AG04449 (cell line): ENCODE measurements around the gene ABCE1.
A peak's percentile ranks its signal among the peaks of the same experiment; 100 is the strongest.

ENCODE experiments used
- CTCF ChIA-PET: fragments of 350-600 bp; formaldehyde crosslinking; extraction: SDS; loops from one replicate; lab custom pipeline; 2021; ENCODE audit warnings: antibody characterized with exemption; lab: Yijun Ruan, JAX
- POLR2A ChIA-PET: fragments of 400-600, 350-600 bp; formaldehyde crosslinking; extraction: SDS; loops from one replicate; lab custom pipeline; 2020; ENCODE audit warnings: antibody characterized with exemption, inconsistent platforms; lab: Yijun Ruan, JAX
- DNase-seq: peaks from one replicate; pipeline ENCODE4 v3.0.0-alpha.2; 2010; ENCODE audit warnings: low read depth, low spot score
- H3K4me3 ChIP-seq: 2 replicates; pipeline ENCODE4 v1.5.1; 2011; ENCODE audit warnings: low read depth, mild to moderate bottlenecking, control low read depth, low read length
- TF ChIP-seq, protein P1 (sequence below): IDR thresholded peaks from one replicate; pipeline ENCODE4 v1.5.1; 2011; ENCODE audit warnings: mild to moderate bottlenecking, moderate library complexity, low read length, control low read depth, inconsistent platforms; ENCODE audit not compliant: insufficient read depth; ENCODE audit errors: missing control alignments

Gene ABCE1

DNA sequence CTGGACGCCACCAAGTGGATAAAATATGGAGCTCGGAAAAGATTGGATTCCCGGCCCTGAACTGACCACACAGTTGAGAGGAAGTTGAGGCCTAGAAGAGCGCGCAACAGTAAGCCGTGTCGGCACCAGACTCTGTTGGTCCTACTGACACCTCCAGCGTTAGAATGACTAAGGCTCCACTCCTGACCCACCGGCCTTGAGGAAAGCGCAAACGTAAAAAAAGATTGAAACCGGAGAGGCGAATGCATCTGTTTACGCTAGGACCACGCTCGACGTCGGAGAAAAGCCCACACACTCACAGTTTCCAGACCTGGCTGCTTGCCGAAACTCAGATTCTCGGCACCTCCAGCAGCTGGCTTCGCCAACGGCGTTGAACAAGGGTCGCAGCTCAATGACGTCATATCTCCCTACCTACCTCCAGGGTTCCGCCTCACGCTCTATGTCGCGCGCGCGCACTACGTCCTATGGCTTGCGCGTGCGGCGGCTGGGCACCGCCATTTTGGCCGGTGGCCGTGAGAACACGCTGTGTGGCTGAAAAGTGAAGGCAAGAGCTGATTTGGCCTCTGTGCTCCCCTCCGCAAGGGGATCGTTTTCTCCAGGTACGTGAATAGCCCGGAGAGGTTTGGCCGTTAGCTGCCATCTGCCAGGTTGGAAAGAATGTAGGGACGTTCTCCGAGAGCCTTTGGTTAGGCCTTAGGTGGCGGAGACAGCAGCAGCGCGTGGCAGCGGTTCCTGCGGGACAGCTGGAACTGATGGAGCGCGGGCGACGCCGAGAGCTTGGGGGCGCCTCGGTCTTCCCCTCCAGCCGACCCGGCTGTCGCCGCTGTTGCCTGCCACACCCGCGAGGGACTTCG is at the start of gene ABCE1, which contains the start of gene ANAPC10:
ABCE1 (plus strand) TSS at position 491 of the 854 bp plus-strand sequence. CDS start 6,102 bp downstream, outside the sequence.
ANAPC10 (minus strand) TSS at position 376 of the 854 bp plus-strand sequence. CDS start 2,097 bp downstream, outside the sequence.
- peak; percentile 83 for DNase-seq
- TF ChIP-seq, protein P1, sequence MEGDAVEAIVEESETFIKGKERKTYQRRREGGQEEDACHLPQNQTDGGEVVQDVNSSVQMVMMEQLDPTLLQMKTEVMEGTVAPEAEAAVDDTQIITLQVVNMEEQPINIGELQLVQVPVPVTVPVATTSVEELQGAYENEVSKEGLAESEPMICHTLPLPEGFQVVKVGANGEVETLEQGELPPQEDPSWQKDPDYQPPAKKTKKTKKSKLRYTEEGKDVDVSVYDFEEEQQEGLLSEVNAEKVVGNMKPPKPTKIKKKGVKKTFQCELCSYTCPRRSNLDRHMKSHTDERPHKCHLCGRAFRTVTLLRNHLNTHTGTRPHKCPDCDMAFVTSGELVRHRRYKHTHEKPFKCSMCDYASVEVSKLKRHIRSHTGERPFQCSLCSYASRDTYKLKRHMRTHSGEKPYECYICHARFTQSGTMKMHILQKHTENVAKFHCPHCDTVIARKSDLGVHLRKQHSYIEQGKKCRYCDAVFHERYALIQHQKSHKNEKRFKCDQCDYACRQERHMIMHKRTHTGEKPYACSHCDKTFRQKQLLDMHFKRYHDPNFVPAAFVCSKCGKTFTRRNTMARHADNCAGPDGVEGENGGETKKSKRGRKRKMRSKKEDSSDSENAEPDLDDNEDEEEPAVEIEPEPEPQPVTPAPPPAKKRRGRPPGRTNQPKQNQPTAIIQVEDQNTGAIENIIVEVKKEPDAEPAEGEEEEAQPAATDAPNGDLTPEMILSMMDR, result no peak
- ChIA-PET CTCF (interaction anchor here (0.9 to 1.9 kb wide), 8 partner anchors 10 to 930 kb away, joined by 3 to 7 read pairs (median 4); no protein-coding TSS in a partner anchor), POLR2A (interaction anchor here (0.6 to 0.9 kb wide), 2 partner anchors 14 to 523 kb away, joined by 3 read pairs; no protein-coding TSS in a partner anchor)
- peak within 1 kb of the TSS; percentile 91 for H3K4me3 ChIP-seq

DNA sequence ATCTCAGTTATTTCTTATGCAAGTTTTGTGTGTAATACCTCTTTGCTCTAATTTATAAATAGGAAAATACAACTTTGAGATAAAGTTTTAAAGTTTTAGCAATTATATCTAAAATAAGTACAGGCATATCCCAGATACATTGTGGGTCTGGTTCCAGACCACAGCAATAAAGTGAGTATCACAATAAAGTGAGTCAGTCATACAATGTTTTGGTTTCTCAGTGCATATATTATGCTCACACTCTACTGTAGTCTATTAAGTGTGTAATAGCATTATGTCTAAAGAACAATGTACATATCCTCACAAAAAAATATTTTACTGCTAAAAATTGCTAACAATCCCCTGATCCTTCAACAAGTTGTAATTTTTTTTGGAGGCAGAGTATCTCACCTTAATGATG is 49.3 kb upstream of the ABCE1 start:
- DNase-seq, result no peak
- TF ChIP-seq, protein P1, result no peak
- no peak overlapping the region for H3K4me3 ChIP-seq
- POLR2A ChIA-PET, result no interaction called here
- CTCF ChIA-PET, result interaction anchor here (3.3 kb wide), 1 partner anchor 13 kb away, joined by 16 read pairs; no protein-coding TSS in a partner anchor

DNA sequence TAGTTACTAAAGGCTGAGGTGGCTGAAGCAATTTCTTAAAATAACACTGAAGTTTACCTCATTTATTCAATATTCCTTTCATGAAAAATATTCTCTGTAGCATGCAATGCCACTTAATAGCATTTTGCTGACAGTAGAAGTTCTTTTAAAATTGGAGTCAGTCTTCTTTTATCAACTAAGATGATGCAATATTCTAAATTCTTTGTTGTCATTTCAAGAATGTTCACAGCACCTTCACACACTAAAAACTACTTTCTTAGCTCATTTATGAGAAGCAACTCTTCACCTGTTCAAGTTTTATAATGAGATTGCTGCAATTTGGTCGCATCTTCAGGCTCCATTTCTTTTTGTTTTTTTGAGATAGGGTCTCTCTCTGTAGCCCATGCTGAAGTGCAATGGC is 48.9 kb upstream of the ABCE1 start:
- CTCF ChIA-PET, result interaction anchor here (3.3 kb wide), 1 partner anchor 13 kb away, joined by 16 read pairs; no protein-coding TSS in a partner anchor
- POLR2A ChIA-PET, result no interaction called here

DNA sequence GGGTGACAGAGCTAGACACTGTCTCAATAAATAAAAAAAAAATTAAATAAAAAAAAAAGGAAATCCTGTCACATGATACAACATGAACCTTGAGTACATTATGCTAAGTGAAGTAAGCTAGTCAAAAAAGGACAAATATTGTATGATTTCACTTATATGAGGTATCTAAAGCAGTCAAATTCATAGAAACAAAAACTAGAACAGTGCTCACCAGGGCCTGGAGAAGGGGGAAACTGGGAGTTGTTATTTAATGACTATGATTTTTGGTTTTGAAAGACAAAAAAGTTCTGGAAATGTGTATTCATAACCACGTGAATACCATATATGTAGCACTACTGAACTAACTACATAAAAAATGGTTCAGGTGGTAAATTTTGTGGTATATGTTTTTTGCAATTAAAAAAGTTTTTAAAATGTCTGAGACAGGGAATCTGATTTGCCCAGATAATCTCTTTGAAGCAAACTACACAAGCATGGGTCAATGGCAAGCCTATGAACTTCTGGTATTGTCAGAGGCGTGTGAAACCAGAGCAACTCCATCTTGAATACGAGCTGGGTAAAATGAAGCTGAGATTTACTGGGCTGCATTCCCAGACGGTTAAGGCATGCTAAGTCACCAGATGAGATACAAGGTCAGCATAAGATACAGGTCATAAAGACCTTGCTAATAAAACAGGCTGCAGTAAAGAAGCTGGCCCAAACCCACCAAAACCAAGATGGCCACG is 42.4 kb upstream of the ABCE1 start:
- ChIA-PET CTCF (interaction anchor here (1.1 kb wide), 1 partner anchor 41 kb away, joined by 3 read pairs; no protein-coding TSS in a partner anchor), POLR2A (no interaction called here)
- TF ChIP-seq, protein P1, result no peak
- no peak overlapping the region for H3K4me3 ChIP-seq
- no peak for DNase-seq

More for the DNA sequence above, 48.9 kb upstream of the ABCE1 start:
- no peak for DNase-seq
- no peak overlapping the region for H3K4me3 ChIP-seq
- TF ChIP-seq, protein P1, result no peak

DNA sequence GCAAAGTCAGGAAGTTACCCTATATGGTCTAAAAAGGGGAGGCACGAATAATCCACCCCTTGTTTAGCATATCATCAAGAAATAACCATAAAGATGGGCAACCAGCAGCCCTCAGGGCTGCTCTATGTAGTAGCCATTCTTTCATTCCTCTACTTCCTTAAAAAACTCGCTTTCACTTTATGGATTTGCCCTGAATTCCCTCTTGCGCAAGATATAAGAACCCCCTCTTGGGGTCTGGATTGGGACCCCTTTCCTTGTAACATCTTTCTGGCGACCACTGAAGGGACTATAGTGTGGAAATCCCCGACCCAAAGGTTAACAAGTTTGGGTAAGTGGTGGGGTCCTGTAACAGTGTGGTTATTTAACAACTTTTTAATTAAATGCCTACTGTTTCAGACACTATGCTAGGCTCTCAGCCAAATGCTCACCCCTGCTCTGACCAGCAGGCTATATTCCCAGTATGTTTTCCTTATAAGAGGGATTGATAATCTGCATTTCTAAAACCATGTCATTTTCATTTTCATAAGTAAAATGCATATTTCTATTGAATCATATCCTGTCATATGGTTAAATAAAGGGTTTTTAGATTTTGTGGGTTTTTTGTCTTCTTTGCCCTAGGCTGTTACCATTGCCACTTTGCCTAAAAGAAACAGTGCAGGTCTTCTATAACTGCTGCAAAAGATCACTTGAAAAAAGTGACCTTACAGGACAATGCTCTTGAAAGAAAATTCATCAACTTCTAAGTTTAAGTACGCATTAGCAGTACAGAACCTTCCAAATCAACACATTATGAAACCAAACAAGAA is 41.6 kb upstream of the ABCE1 start:
- H3K4me3 ChIP-seq, result no peak overlapping the region
- ChIA-PET POLR2A (no interaction called here), CTCF (no interaction called here)
- TF ChIP-seq, protein P1, result no peak
- DNase-seq, result no peak
